GM12878 (cell line): ENCODE measurements around the gene MTMR10.
A peak's percentile ranks its signal among the peaks of the same experiment; 100 is the strongest.

Experiments
- ATF2 ChIP-seq: IDR thresholded peaks from 2 replicates; pipeline ENCODE4 v1.6.1; 2012; ENCODE audit warnings: low read length, inconsistent platforms
- CTCF ChIP-seq, 3 experiments: IDR thresholded peaks in 2 of 3; conservative IDR thresholded peaks in 1 of 3; 2 replicates each; pipeline ENCODE4 v1.5.1; 2011; ENCODE audit warnings: low read depth in 3 of 3, low read length in 3 of 3, mild to moderate bottlenecking in 3 of 3, control low read depth in 2 of 3, moderate library complexity in 2 of 3, inconsistent platforms in 1 of 3, mixed read lengths in 1 of 3; ENCODE audit not compliant: control insufficient read depth in 2 of 3, insufficient read depth in 1 of 3; ENCODE audit errors: extremely low read depth in 1 of 3
- DPF2 ChIP-seq: fragments of 450-650 bp; IDR thresholded peaks from 2 replicates; pipeline ENCODE4 v1.6.1; 2017; ENCODE audit warnings: mild to moderate bottlenecking
- EP300 ChIP-seq, 2 experiments: fragments of 150-350 bp in 1 of 2; IDR thresholded peaks; 2 replicates each; pipeline ENCODE4 v1.6.1; 2011 to 2012; ENCODE audit warnings: low read depth in 2 of 2, low read length in 2 of 2, borderline replicate concordance in 1 of 2, improper control_type of control experiment in 1 of 2, inconsistent platforms in 1 of 2; ENCODE audit not compliant: control insufficient read depth in 1 of 2
- JUNB ChIP-seq: IDR thresholded peaks from 2 replicates; pipeline ENCODE4 v1.6.1; 2016; ENCODE audit warnings: antibody characterized with exemption, mild to moderate bottlenecking
- NR2C2 ChIP-seq: IDR thresholded peaks from 2 replicates; pipeline ENCODE4 v1.6.1; 2011; ENCODE audit warnings: borderline replicate concordance, low read depth; ENCODE audit not compliant: control insufficient read depth, insufficient read length
- NRF1 ChIP-seq: conservative IDR thresholded peaks from 2 replicates; pipeline ENCODE4 v1.6.1; 2011; ENCODE audit warnings: mild to moderate bottlenecking, low read depth, low read length, improper control_type of control experiment
- POLR2A ChIP-seq: IDR thresholded peaks from 2 replicates; pipeline ENCODE4 v1.6.1; 2011; ENCODE audit warnings: low read depth, mild to moderate bottlenecking, low read length
- RBBP5 ChIP-seq: fragments of 200-600 bp; sonication (generic); conservative IDR thresholded peaks from 2 replicates; pipeline ENCODE4 v1.6.1; 2016
- SMC3 ChIP-seq: IDR thresholded peaks from 2 replicates; pipeline ENCODE4 v1.6.1; 2011; ENCODE audit warnings: low read length, improper control_type of control experiment, borderline replicate concordance
- SRF ChIP-seq, 2 experiments: IDR thresholded peaks; 2 replicates each; pipeline ENCODE4 v1.6.1; 2011; ENCODE audit warnings: low read depth in 2 of 2, low read length in 2 of 2, mild to moderate bottlenecking in 1 of 2, moderate library complexity in 1 of 2
- ZBTB4 ChIP-seq: fragments of 450-650 bp; formaldehyde crosslinking; IDR thresholded peaks from 2 replicates; pipeline ENCODE4 v1.4.0; 2022; ENCODE audit warnings: mild to moderate bottlenecking, moderate library complexity
- ZNF24 ChIP-seq: fragments of 450-650 bp; IDR thresholded peaks from 2 replicates; pipeline ENCODE4 v1.6.1; 2017; ENCODE audit warnings: antibody characterized with exemption, mild to moderate bottlenecking
- ZNF274 ChIP-seq: IDR thresholded peaks from one replicate; pipeline ENCODE4 v1.8.0; 2011; ENCODE audit not compliant: insufficient read length, insufficient read depth

- TF ChIP-seq DPF2: no peak
- no peak for TF ChIP-seq CTCF (IDR thresholded peaks at IDR 0.05 in 2 of 3, conservative IDR thresholded peaks at IDR 0.05 in 1 of 3; ENCODE audit: control insufficient read depth in 2 of 3, extremely low read depth in 1 of 3, insufficient read depth in 1 of 3, low read depth in 3 of 3, low read length in 3 of 3)
- peak; percentile 88 for TF ChIP-seq ATF2
- TF ChIP-seq SRF (IDR thresholded peaks at IDR 0.05; ENCODE audit: low read depth in 2 of 2, low read length in 2 of 2): peak; percentile 57 to 97
- TF ChIP-seq EP300 (IDR thresholded peaks at IDR 0.05; ENCODE audit: borderline replicate concordance in 1 of 2, control insufficient read depth in 1 of 2, low read depth in 2 of 2, low read length in 2 of 2): peak; percentile 74 to 92; a peak in 3 of 4 replicates
- no peak for TF ChIP-seq RBBP5
- TF ChIP-seq SMC3: no peak
- TF ChIP-seq JUNB: 0 out of 2 replicates have a peak, but pooled peaks have one; percentile 31
- no peak for TF ChIP-seq NR2C2
- TF ChIP-seq NRF1: no peak
- no peak for TF ChIP-seq ZBTB4
- peak; percentile 52; the same call in 1 of the 2 replicates for TF ChIP-seq POLR2A
- TF ChIP-seq ZNF274: no peak
- no peak for TF ChIP-seq ZNF24
Measured at GRCh38 chr15:31004220-31004733, 12.8 kb upstream of the MTMR10 start.
